NCI-H446 (cell line): ENCODE data around the gene MKX.
"Not testable (repeated sequence)": the region's sequence is repeated elsewhere in the genome, so short reads cannot be mapped to it uniquely, and the experiment has no call there.

Experiments used
- DNase-seq, 2 experiments: peaks; one replicate each; lab custom pipeline; 2025; lab: John Stamatoyannopoulos, UW

Gene MKX

GRCh38 chr10:27692663-27693062, 53.0 kb downstream of the MKX start:
- no peak for DNase-seq

- DNase-seq = no peak
These were observed 56.6 kb downstream of the MKX start for GRCh38 chr10:27688991-27689390.

- DNase-seq = no peak
These were observed 57.3 kb downstream of the MKX start for GRCh38 chr10:27688276-27688675.

- DNase-seq = no peak
These were observed 57.9 kb downstream of the MKX start for GRCh38 chr10:27687743-27688142.

GRCh38 chr10:27687326-27687725, 58.3 kb downstream of the MKX start:
- DNase-seq = no peak

GRCh38 chr10:27685681-27686080, 59.9 kb downstream of the MKX start:
- DNase-seq = no peak

GRCh38 chr10:27683226-27683625, 62.4 kb downstream of the MKX start:
- DNase-seq = no peak

GRCh38 chr10:27681795-27682194, 63.8 kb downstream of the MKX start:
- not testable (repeated sequence) for DNase-seq

GRCh38 chr10:27680691-27681605, 64.7 kb downstream of the MKX start:
- no peak for DNase-seq

GRCh38 chr10:27680006-27680557, 65.5 kb downstream of the MKX start:
- DNase-seq = no peak

- DNase-seq = no peak
These were observed 66.2 kb downstream of the MKX start for GRCh38 chr10:27679369-27679912.

GRCh38 chr10:27678166-27678565, 67.5 kb downstream of the MKX start:
- DNase-seq = no peak

- DNase-seq = no peak
These were observed 72.6 kb downstream of the MKX start for GRCh38 chr10:27673065-27673464.

- no peak for DNase-seq
These were observed 73.8 kb downstream of the MKX start for GRCh38 chr10:27671821-27672220.

GRCh38 chr10:27664461-27664860, 81.2 kb downstream of the MKX start:
- DNase-seq = no peak

- DNase-seq = no peak
These were observed 82.0 kb downstream of the MKX start for GRCh38 chr10:27663621-27664020.

- DNase-seq = no peak
These were observed 83.9 kb downstream of the MKX start for GRCh38 chr10:27661514-27662286.

- DNase-seq = no peak
These were observed 84.9 kb downstream of the MKX start for GRCh38 chr10:27660711-27661110.

- no peak for DNase-seq
These were observed 85.4 kb downstream of the MKX start for GRCh38 chr10:27660268-27660667.

- no peak for DNase-seq
These were observed 85.8 kb downstream of the MKX start for GRCh38 chr10:27659786-27660185.

- DNase-seq = no peak
These were observed 86.8 kb downstream of the MKX start for GRCh38 chr10:27658788-27659187.

- no peak for DNase-seq
These were observed 90.3 kb downstream of the MKX start for GRCh38 chr10:27655296-27655695.

GRCh38 chr10:27654284-27654683, 91.3 kb downstream of the MKX start:
- DNase-seq = no peak
